HUES64 (cell line): ENCODE measurements around the gene STXBP2.

Experiments
- H3K27ac ChIP-seq: 2 replicates; pipeline ENCODE4 v1.7.0; 2013; ENCODE audit warnings: low read depth, low read length, inconsistent platforms
- H3K27me3 ChIP-seq: 2 replicates; pipeline ENCODE4 v1.6.1; 2013; ENCODE audit warnings: mild to moderate bottlenecking, low read length; ENCODE audit not compliant: insufficient read depth
- H3K36me3 ChIP-seq: 2 replicates; pipeline ENCODE4 v1.6.1; 2013; ENCODE audit warnings: mild to moderate bottlenecking, low read length; ENCODE audit not compliant: insufficient read depth
- H3K4me1 ChIP-seq: 2 replicates; pipeline ENCODE4 v1.6.1; 2013; ENCODE audit warnings: mild to moderate bottlenecking, low read length, moderate library complexity; ENCODE audit not compliant: insufficient read depth
- H3K4me3 ChIP-seq: 2 replicates; pipeline ENCODE4 v1.5.1; 2013; ENCODE audit warnings: mild to moderate bottlenecking, low read length, moderate library complexity
- H3K9ac ChIP-seq: 2 replicates; pipeline ENCODE4 v1.6.1; 2013; ENCODE audit warnings: mild to moderate bottlenecking, low read depth, low read length
- H3K9me3 ChIP-seq: 2 replicates; pipeline ENCODE4 v1.6.1; 2013; ENCODE audit warnings: low read depth, low read length; ENCODE audit not compliant: insufficient read depth
- WGBS: fragments of 150-250, 120-280 bp; methylation state at CpG from one replicate; pipeline ENCODE4 v1.1.7; 2013; ENCODE audit warnings: missing lambda C conversion rate; 5-methylcytosine and 5-hydroxymethylcytosine counted together

The STXBP2 gene

DNA sequence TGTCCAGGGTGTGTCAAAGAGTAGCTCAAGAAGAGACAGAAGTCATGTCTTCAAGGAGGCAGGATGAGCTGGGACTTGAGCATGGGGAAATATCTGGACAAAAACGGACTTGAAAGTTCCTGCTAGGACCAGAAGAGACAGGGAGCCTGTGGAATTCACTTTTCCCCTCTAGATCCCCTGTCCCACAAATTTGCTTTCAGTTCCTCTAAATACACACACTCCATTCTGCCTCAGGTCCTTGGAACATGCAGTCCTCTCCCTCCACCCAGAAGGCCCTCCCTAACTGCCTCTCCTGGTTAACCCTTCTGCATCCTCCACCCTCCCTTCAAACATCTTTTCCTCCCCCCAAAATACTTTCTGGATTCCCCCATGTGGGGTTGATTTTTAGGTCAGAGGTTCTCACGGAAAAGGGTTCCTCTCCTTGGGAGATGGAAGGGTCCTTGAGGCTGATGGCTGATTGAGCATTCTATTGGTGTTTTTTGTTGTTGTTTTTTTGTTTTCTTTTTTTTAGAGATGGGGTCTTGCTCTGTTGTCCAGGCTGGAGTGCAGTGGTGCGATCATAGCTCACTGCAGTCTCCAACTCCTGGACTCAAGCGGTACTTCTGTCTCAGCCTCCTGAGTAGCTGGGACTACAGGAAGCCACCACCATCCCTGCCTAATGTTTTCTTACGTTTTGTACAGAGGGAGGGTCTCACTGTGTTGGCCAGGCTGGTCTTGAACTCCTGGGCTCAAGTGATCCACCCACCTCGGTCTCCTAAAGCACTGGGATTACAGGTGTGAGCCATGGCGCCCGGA is 25.0 kb downstream of the STXBP2 start:
- 75% methylated on average over 8 of the region's 8 CpGs for whole genome bisulfite sequencing

DNA sequence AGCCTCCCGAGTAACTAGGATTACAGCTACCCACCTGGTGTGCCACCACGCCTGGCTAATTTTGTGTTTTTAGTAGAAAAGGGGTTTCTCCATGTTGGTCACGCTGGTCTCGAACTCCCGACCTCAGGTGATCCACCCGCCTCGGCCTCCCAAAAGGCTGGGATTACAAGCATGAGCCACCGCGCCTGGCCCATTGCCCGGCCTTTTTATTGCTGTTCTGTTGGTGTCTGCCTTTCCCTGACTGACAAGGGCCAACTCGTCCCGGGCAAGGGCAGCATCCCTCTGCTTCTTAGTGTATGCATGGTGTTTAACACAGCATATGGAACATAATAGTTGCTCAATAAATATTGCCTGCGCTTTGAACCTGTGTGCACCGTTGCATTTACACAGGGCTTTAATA is 25.7 kb downstream of the STXBP2 start:
- H3K27me3 ChIP-seq = no peaks in the 10 kb centered on the region

More for the DNA sequence above, 25.0 kb downstream of the STXBP2 start:
- Histone ChIP-seq H3K36me3 (no peaks in the 10 kb centered on the region), H3K9ac (no peak overlapping the region), H3K4me1 (no peaks in the 10 kb centered on the region), H3K27ac (no peak overlapping the region), H3K4me3 (no peak overlapping the region), H3K27me3 (no peaks in the 10 kb centered on the region), H3K9me3 (no peaks in the 10 kb centered on the region)

DNA sequence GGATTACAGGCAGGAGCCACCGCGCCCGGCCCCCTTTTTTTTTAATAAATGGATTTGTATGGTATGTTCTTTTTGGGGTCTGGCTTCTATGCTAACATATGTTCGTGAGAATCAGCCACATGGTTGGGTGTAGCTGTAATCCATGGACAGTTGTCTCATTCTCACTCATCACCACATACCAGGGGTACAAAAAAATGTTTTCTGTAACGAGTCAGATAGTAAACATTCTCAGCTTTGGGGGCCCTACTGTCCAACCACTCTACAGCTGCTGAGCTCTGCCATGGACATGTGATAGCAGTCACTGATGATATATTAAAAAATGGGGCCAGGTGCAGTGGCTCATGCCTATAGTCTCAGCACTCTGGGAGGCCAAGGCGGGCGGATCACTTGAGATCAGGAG is 26.8 kb downstream of the STXBP2 start:
- Histone ChIP-seq H3K4me1 (no peaks in the 10 kb centered on the region), H3K27me3 (peaks cover 7% of the 10 kb centered on the region)

More for the DNA sequence above, 25.7 kb downstream of the STXBP2 start:
- Histone ChIP-seq H3K4me1 (no peaks in the 10 kb centered on the region), H3K4me3 (no peak overlapping the region), H3K27ac (no peak overlapping the region), H3K9ac (no peak overlapping the region), H3K36me3 (no peaks in the 10 kb centered on the region), H3K9me3 (no peaks in the 10 kb centered on the region)
- WGBS = 87% methylated on average over 13 of the region's 14 CpGs

DNA sequence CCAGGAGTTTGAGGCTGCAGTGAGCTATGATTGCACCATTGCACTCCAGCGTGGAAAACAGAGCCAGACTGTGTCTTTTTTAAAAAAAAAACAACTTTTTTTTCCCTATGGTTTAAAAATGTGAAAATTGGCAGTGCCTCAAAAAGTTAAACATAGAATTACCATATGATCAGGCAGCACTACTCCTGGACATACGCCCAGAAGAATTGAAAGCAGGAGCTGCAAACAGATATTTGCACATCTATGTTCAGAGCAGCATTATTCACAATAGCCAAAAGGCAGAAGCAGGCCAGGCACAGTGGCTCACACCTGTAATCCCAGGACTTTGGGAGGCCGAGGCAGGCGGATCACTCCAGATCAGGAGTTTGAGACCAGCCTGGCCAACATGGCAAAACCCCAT is 28.2 kb downstream of the STXBP2 start:
- no peaks in the 10 kb centered on the region for H3K9me3 ChIP-seq
- H3K9ac ChIP-seq = no peak overlapping the region
- no peaks in the 10 kb centered on the region for H3K4me1 ChIP-seq
- H3K27ac ChIP-seq = no peak overlapping the region
- H3K4me3 ChIP-seq = no peak overlapping the region
- no peaks in the 10 kb centered on the region for H3K36me3 ChIP-seq
- peaks cover 19% of the 10 kb centered on the region for H3K27me3 ChIP-seq
- 75% methylated on average over 4 of the region's 4 CpGs for WGBS

More for the DNA sequence above, 26.8 kb downstream of the STXBP2 start:
- Histone ChIP-seq H3K9ac (no peak overlapping the region), H3K27ac (no peak overlapping the region), H3K9me3 (no peaks in the 10 kb centered on the region), H3K36me3 (no peaks in the 10 kb centered on the region), H3K4me3 (no peak overlapping the region)
- WGBS = 90% methylated on average over 7 of the region's 7 CpGs

DNA sequence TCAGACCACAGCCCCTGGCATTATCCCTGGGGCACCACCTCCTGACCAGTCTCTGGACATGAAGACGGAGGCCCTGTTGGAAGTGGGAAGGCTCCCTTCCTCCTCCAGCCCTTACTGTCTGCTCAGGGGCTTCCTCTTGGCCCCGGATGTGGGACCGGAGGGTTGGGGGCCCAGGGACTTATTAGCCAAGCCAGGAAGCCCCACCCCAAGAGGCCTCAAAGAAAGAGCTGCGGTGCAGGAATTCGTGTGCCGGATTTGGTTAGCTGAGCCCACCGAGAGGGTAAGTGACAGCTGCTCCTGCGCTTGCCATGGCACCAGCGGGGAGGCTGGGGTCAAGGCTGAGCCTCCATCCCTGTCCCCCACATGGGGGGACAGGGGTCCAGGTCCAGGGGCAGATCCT is 31.9 kb downstream of the STXBP2 start, which contains the start of gene RETN:
Gene RETN (plus strand): TSS at position 208 of the 400 bp plus-strand sequence. CDS start 278 bp downstream, outside the sequence.
- Histone ChIP-seq H3K36me3 (no peaks in the 10 kb centered on the region), H3K27me3 (peaks cover 44% of the 10 kb centered on the region), H3K9ac (no peak within 1 kb of the TSS), H3K27ac (no peak within 1 kb of the TSS), H3K4me3 (peak within 1 kb of the TSS; percentile 86), H3K9me3 (no peaks in the 10 kb centered on the region), H3K4me1 (no peaks in the 10 kb centered on the region)
- WGBS = 73% methylated on average over 9 of the region's 9 CpGs

DNA sequence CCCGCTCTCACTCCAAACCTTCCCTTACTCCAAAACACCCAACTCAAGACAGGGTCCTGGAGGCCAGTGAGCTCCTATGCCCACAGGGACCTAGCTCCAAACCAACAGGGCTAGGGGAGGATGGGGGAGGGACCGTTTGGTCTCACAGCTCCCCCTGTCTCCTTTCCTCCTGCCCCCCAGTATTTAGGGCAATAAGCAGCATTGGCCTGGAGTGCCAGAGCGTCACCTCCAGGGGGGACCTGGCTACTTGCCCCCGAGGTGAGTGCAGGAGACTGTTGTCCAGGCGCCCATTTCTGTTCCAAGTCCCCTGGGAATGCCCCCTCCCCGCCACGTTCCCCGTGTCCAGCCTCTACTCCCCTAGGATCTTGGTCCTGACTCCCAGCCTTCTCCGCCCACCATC is 32.7 kb downstream of the STXBP2 start:
- no peak overlapping the region for H3K9ac ChIP-seq
- WGBS = 31% methylated on average over 9 of the region's 9 CpGs

DNA sequence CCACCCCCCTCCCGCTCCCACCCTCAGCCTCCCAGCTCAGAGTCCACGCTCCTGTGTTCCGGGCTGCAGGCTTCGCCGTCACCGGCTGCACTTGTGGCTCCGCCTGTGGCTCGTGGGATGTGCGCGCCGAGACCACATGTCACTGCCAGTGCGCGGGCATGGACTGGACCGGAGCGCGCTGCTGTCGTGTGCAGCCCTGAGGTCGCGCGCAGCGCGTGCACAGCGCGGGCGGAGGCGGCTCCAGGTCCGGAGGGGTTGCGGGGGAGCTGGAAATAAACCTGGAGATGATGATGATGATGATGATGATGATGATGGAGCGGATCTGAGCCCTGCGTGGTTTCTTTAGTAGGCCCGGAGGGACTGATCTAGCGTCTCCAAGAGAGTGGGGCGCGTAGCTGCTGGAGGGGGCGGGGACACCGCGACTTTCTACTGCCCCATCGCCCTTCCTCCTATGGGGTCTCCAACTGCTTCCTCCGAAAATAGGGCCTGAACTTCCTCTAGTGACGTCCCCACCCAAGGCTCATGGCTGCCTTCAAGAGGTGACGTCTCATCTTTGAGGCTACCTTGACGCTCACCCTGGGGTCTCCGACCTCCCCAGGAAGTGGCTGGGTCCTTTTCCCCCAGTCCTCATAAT is 33.4 kb downstream of the STXBP2 start:
- H3K27me3 ChIP-seq = peaks cover 44% of the 10 kb centered on the region
- 5% methylated on average over 43 of the region's 43 CpGs for WGBS

More for the DNA sequence above, 32.7 kb downstream of the STXBP2 start:
- peaks cover 44% of the 10 kb centered on the region for H3K27me3 ChIP-seq
- H3K36me3 ChIP-seq = no peaks in the 10 kb centered on the region
- no peaks in the 10 kb centered on the region for H3K4me1 ChIP-seq
- no peaks in the 10 kb centered on the region for H3K9me3 ChIP-seq
- H3K4me3 ChIP-seq = peak overlapping the region; percentile 86
- no peak overlapping the region for H3K27ac ChIP-seq

DNA sequence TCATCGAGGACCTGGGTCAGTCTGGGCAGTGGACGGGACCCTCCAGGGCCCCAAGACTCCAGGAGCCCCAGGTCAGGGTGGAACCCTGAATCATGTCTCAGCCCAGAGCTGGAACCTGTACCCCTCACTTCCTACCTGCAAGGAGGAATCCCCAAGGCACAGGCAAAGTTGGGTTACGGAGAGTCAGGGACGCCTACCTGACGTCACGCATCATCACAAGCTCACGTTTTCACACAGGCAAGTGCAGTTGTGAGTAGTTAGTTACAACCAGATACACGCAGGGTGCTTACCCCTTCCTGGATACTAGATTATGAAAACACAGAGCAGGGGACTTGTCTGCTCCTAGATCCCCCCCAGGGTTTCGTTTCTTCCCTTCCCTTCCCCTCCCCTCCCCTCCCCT is 33.9 kb downstream of the STXBP2 start:
- H3K4me3 ChIP-seq = peak overlapping the region; percentile 86
- no peaks in the 10 kb centered on the region for H3K36me3 ChIP-seq
- 34% methylated on average over 8 of the region's 9 CpGs for WGBS
- H3K9me3 ChIP-seq = no peaks in the 10 kb centered on the region
- no peaks in the 10 kb centered on the region for H3K4me1 ChIP-seq
- no peak overlapping the region for H3K27ac ChIP-seq
- peaks cover 44% of the 10 kb centered on the region for H3K27me3 ChIP-seq
- H3K9ac ChIP-seq = no peak overlapping the region

More for the DNA sequence above, 33.4 kb downstream of the STXBP2 start:
- Histone ChIP-seq H3K36me3 (no peaks in the 10 kb centered on the region), H3K9me3 (no peaks in the 10 kb centered on the region), H3K9ac (peak overlapping the region; percentile 52; the same call in 1 of the 2 replicates), H3K4me3 (peak overlapping the region; percentile 86), H3K4me1 (no peaks in the 10 kb centered on the region), H3K27ac (no peak overlapping the region)

DNA sequence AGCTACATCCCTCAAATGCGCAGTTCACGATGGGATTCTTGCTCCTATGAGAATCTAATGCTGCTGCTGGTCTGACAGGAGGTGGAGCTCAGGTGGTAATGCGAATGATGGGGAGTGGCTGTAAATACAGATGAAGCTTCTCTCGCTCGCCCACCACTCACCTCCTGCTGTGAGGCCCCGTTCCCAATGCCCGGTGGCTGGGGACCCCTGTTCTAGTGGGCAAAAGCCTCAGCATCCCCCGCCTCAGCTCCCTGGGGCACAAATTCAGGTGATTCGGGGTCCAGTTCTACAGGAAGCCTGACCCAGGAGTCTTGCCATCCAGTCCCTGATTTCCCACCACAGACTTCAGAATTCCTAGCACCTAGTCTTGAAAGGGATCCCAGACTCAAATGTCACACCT is 35.6 kb downstream of the STXBP2 start:
- Histone ChIP-seq H3K27me3 (peaks cover 53% of the 10 kb centered on the region), H3K9ac (no peak overlapping the region), H3K36me3 (no peaks in the 10 kb centered on the region), H3K27ac (no peak overlapping the region), H3K4me1 (no peaks in the 10 kb centered on the region), H3K9me3 (no peaks in the 10 kb centered on the region), H3K4me3 (no peak overlapping the region)
- 41% methylated on average over 9 of the region's 9 CpGs for WGBS

DNA sequence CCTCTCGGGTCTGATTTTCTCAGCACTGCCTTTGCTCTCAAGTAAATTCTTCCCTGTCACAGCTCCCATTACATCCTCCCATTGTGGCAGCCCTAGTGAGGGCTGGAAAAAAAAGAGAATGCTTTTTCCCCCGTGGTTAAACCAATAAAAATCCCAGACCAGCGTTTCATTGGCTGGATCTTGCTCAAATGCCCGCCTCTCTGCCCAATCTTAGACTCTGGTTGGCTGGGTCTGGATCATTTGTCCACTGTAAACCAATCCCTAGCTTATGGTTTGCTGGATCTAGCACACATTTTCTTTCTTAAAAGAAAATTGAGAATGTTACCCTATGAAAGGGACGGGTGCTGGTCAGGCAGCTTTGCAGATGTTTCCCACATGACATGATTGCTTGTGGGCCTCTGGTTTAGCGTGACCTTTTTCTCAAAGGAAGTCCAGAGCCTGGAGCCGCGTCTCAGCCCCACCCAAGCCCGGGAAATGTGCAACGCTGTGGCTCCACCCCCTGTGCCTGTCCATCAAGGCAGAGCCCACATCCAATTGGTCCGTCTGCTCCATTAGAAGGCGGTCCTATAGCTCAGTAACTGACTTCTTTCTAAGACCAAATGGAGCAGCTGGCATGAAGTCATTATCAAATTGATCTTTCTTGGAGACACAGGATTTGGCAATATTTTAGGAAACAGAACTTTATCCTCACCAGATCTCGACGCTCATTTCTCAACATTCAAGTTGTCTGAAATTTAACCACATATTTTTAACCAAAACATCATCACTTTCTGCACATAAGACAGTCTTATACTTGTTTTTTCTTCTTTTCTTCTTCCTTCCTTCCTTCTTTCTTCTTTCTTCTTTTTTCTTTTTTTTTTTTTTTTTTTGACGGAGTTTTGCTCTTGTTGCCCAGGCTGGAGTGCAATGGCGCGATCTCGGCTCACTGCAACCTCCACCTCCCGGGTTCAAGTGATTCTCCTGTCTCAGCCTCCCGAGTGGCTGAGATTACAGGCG is 37.4 kb downstream of the STXBP2 start:
- peak overlapping the region; percentile 8; the same call in 1 of the 2 replicates for H3K4me3 ChIP-seq
- no peaks in the 10 kb centered on the region for H3K36me3 ChIP-seq
- WGBS = 64% methylated on average over 21 of the region's 21 CpGs
- H3K9me3 ChIP-seq = no peaks in the 10 kb centered on the region
- no peak overlapping the region for H3K9ac ChIP-seq
- peaks cover 50% of the 10 kb centered on the region for H3K27me3 ChIP-seq
- no peak overlapping the region for H3K27ac ChIP-seq
- no peaks in the 10 kb centered on the region for H3K4me1 ChIP-seq
